Neural progenitor cell (in vitro differentiated cells): ENCODE data around the gene C12orf60. TPM values are rescaled to one million over a fixed set of nuclear protein-coding genes. Genes with fewer than 3 reads are reported as not detected.

Experiments
- DNase-seq: peaks from one replicate; pipeline ENCODE4 v3.0.0-alpha.2; 2016; ENCODE audit warnings: low spot score
- H2AFZ ChIP-seq: fragments of 200-600 bp; sonication (generic); replicated peaks from 2 replicates; pipeline ENCODE4 v1.6.1; 2016; ENCODE audit warnings: antibody characterized with exemption
- H3F3A ChIP-seq: fragments of 200-600 bp; sonication (generic); 2 replicates; pipeline ENCODE4 v1.6.1; 2016; ENCODE audit warnings: antibody characterized with exemption, low read depth
- H3K27ac ChIP-seq: fragments of 200-600 bp; sonication (generic); 2 replicates; pipeline ENCODE4 v1.5.1; 2016; ENCODE audit warnings: mild to moderate bottlenecking
- H3K27me3 ChIP-seq: fragments of 200-600 bp; sonication (generic); 2 replicates; pipeline ENCODE4 v1.6.1; 2016; ENCODE audit warnings: mild to moderate bottlenecking, moderate library complexity
- H3K36me3 ChIP-seq: fragments of 200-600 bp; sonication (generic); 2 replicates; pipeline ENCODE4 v1.5.1; 2016
- H3K4me1 ChIP-seq: fragments of 200-600 bp; sonication (generic); 2 replicates; pipeline ENCODE4 v1.6.1; 2016; ENCODE audit warnings: mixed run types
- H3K4me2 ChIP-seq: fragments of 200-600 bp; sonication (generic); 2 replicates; pipeline ENCODE4 v1.6.1; 2016
- H3K4me3 ChIP-seq: fragments of 200-600 bp; sonication (generic); 2 replicates; pipeline ENCODE4 v1.5.1; 2016
- H3K79me2 ChIP-seq: fragments of 200-600 bp; sonication (generic); 2 replicates; pipeline ENCODE4 v1.6.1; 2016; ENCODE audit warnings: low read depth
- H3K9ac ChIP-seq: fragments of 200-600 bp; sonication (generic); 2 replicates; pipeline ENCODE4 v1.6.1; 2016
- H3K9me3 ChIP-seq: fragments of 200-600 bp; sonication (generic); 2 replicates; pipeline ENCODE4 v1.5.1; 2016; ENCODE audit warnings: low read depth
- H4K20me1 ChIP-seq: fragments of 200-600 bp; sonication (generic); 2 replicates; pipeline ENCODE4 v1.6.1; 2016; ENCODE audit warnings: low read depth
- H3K27ac Mint-ChIP-seq: 3 replicates; pipeline ENCODE4 v1.8.0; 2021; ENCODE audit warnings: mixed read lengths
- H3K27me3 Mint-ChIP-seq: 2 replicates; pipeline ENCODE4 v1.8.0; 2022; ENCODE audit warnings: low read depth, mild to moderate bottlenecking, inconsistent platforms, moderate library complexity, mixed read lengths; ENCODE audit not compliant: insufficient read depth
- H3K36me3 Mint-ChIP-seq: 3 replicates; pipeline ENCODE4 v1.8.0; 2021; ENCODE audit warnings: mixed read lengths
- H3K4me1 Mint-ChIP-seq: 3 replicates; pipeline ENCODE4 v1.8.0; 2021; ENCODE audit warnings: mixed read lengths
- H3K4me3 Mint-ChIP-seq: 3 replicates; pipeline ENCODE4 v1.8.0; 2021; ENCODE audit warnings: mild to moderate bottlenecking, moderate library complexity, mixed read lengths
- H3K9me3 Mint-ChIP-seq: 3 replicates; pipeline ENCODE4 v1.8.0; 2020; ENCODE audit warnings: mixed read lengths
- CTCF ChIP-seq: fragments of 200-600 bp; sonication (generic); IDR thresholded peaks from 2 replicates; pipeline ENCODE4 v1.5.1; 2017; ENCODE audit warnings: antibody characterized with exemption, mild to moderate bottlenecking
- EZH2 ChIP-seq: fragments of 200-600 bp; sonication (generic); IDR thresholded peaks from 2 replicates; pipeline ENCODE4 v1.6.1; 2017; ENCODE audit warnings: antibody characterized with exemption, mild to moderate bottlenecking, moderate library complexity
- EZH2phosphoT487 ChIP-seq: fragments of 200-600 bp; sonication (generic); IDR thresholded peaks from 2 replicates; pipeline ENCODE4 v1.6.1; 2017; ENCODE audit warnings: antibody characterized with exemption
- total RNA-seq: library from RNA; depleted of rRNA; stranded (reverse); fragments of >200 nt; gene quantifications from 2 replicates; pipeline ENCODE4 v1.2.3, GENCODE V29; 2015; ENCODE audit warnings: low replicate concordance

Gene C12orf60
- total RNA-seq, 1 donor from 2014 or later: 5.4 TPM

- H2AFZ ChIP-seq: no peak overlapping the region
- Mint-ChIP-seq H3K9me3 (no peaks in the 10 kb centered on the region), H3K36me3 (no peaks in the 10 kb centered on the region), H3K27ac (no peak overlapping the region), H3K4me3 (no peak overlapping the region), H3K27me3 (no peaks in the 10 kb centered on the region), H3K4me1 (peaks cover 19% of the 10 kb centered on the region)
- no peak for DNase-seq
- no peaks in the 10 kb centered on the region for H3K27me3 ChIP-seq
- H3K4me1 ChIP-seq: no peaks in the 10 kb centered on the region
- no peak overlapping the region for H3K9ac ChIP-seq
- TF ChIP-seq EZH2 (no peak), EZH2phosphoT487 (no peak), CTCF (no peak)
- no peaks in the 10 kb centered on the region for H4K20me1 ChIP-seq
- no peaks in the 10 kb centered on the region for H3K36me3 ChIP-seq
- no peak overlapping the region for H3K27ac ChIP-seq
- no peaks in the 10 kb centered on the region for H3F3A ChIP-seq
- no peaks in the 10 kb centered on the region for H3K9me3 ChIP-seq
- H3K79me2 ChIP-seq: no peaks in the 10 kb centered on the region
- H3K4me2 ChIP-seq: no peak overlapping the region
- H3K4me3 ChIP-seq: no peak overlapping the region
Measured at GRCh38 chr12:14846042-14846587, 42.6 kb downstream of the C12orf60 start.

- DNase-seq: no peak
- H3F3A ChIP-seq: no peaks in the 10 kb centered on the region
- Mint-ChIP-seq H3K9me3 (no peaks in the 10 kb centered on the region), H3K27ac (no peak overlapping the region), H3K27me3 (no peaks in the 10 kb centered on the region), H3K4me1 (peaks cover 20% of the 10 kb centered on the region), H3K36me3 (no peaks in the 10 kb centered on the region), H3K4me3 (no peak overlapping the region)
- no peaks in the 10 kb centered on the region for H3K4me1 ChIP-seq
- no peak overlapping the region for H3K4me3 ChIP-seq
- H2AFZ ChIP-seq: no peak overlapping the region
- no peaks in the 10 kb centered on the region for H3K9me3 ChIP-seq
- no peaks in the 10 kb centered on the region for H3K79me2 ChIP-seq
- H3K27me3 ChIP-seq: no peaks in the 10 kb centered on the region
- H3K4me2 ChIP-seq: no peak overlapping the region
- H4K20me1 ChIP-seq: no peaks in the 10 kb centered on the region
- H3K36me3 ChIP-seq: no peaks in the 10 kb centered on the region
- TF ChIP-seq CTCF: no peak
- H3K27ac ChIP-seq: no peak overlapping the region
- H3K9ac ChIP-seq: no peak overlapping the region
Measured at GRCh38 chr12:14846876-14847580, 43.6 kb downstream of the C12orf60 start.

- Mint-ChIP-seq H3K4me3 (no peak overlapping the region), H3K9me3 (no peaks in the 10 kb centered on the region), H3K27ac (no peak overlapping the region), H3K36me3 (no peaks in the 10 kb centered on the region), H3K27me3 (no peaks in the 10 kb centered on the region), H3K4me1 (peaks cover 24% of the 10 kb centered on the region)
- H2AFZ ChIP-seq: no peak overlapping the region
- H3K4me2 ChIP-seq: no peak overlapping the region
- no peaks in the 10 kb centered on the region for H3K27me3 ChIP-seq
- H3F3A ChIP-seq: no peaks in the 10 kb centered on the region
- H3K4me1 ChIP-seq: no peaks in the 10 kb centered on the region
- no peaks in the 10 kb centered on the region for H3K36me3 ChIP-seq
- H3K9me3 ChIP-seq: no peaks in the 10 kb centered on the region
- H3K79me2 ChIP-seq: no peaks in the 10 kb centered on the region
- no peak for DNase-seq
- no peak overlapping the region for H3K9ac ChIP-seq
- TF ChIP-seq EZH2phosphoT487: no peak
- TF ChIP-seq CTCF: no peak
- TF ChIP-seq EZH2: no peak
- H3K4me3 ChIP-seq: no peak overlapping the region
- H3K27ac ChIP-seq: no peak overlapping the region
- no peaks in the 10 kb centered on the region for H4K20me1 ChIP-seq
Measured at GRCh38 chr12:14849661-14850060, 46.2 kb downstream of the C12orf60 start.
